GM10266 (cell line): ENCODE data around the gene CD300LD.
"Not testable (repeated sequence)": the region's sequence is repeated elsewhere in the genome, so short reads cannot be mapped to it uniquely, and the experiment has no call there.

Source experiments
- DNase-seq: peaks from one replicate; pipeline ENCODE4 v3.0.0; 2012; ENCODE audit errors: extremely low spot score
- TF ChIP-seq, protein P1 (sequence below): IDR thresholded peaks from 2 replicates; pipeline ENCODE4 v1.5.1; 2012; ENCODE audit warnings: mild to moderate bottlenecking, low read depth; ENCODE audit not compliant: control insufficient read depth, insufficient read depth; ENCODE audit errors: missing control alignments

CD300LD gene

DNA sequence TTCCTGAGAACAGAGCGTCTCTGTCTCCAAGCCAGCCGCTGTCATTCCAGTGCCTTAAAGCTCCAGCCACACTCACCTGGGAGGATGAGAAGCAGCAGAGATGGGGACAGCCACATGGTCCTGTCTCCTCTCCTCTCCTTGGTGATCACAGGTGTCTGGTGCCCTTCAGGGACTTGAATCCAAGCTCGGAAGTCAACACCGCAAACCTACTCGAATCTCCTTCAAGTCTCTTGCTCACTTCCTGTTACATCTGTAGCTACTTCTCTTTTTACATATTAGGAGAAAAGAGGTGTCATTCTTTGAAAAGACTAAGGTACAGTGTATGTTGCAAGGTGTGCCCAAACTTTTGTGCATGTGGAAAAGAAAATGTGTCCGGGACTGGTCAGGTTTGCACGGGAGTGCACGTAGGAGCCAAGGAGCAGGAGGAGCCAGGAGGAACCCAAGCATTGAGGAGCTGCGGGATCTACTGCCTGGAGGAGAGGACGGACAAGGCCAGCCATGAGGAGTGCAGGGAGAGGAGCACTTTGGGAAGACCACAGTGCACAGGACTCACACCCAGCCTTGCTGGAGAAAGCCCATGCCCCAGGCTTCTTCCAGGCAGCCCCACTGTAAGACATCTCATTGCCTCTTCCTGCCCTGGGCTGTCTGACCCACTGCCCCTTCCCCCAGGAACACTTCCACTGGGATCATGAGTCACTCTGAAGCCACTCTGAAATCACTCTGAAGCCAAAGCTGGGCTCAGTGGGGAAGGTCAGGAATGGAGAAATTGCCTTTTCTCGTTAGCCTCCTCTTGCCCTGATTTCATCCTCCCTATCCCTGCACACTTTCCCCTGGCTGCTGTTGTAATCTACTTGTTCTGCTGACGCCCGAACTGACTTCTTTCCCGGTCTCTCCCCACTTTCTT, at the start of gene CD300LD:
Gene CD300LD, minus strand, starts transcription at position 197 of the 904 bp plus-strand sequence. Its CDS starts 81 bp downstream, at position 116.
- DNase-seq = no peak
- TF ChIP-seq, protein P1, sequence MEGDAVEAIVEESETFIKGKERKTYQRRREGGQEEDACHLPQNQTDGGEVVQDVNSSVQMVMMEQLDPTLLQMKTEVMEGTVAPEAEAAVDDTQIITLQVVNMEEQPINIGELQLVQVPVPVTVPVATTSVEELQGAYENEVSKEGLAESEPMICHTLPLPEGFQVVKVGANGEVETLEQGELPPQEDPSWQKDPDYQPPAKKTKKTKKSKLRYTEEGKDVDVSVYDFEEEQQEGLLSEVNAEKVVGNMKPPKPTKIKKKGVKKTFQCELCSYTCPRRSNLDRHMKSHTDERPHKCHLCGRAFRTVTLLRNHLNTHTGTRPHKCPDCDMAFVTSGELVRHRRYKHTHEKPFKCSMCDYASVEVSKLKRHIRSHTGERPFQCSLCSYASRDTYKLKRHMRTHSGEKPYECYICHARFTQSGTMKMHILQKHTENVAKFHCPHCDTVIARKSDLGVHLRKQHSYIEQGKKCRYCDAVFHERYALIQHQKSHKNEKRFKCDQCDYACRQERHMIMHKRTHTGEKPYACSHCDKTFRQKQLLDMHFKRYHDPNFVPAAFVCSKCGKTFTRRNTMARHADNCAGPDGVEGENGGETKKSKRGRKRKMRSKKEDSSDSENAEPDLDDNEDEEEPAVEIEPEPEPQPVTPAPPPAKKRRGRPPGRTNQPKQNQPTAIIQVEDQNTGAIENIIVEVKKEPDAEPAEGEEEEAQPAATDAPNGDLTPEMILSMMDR = no peak

DNA sequence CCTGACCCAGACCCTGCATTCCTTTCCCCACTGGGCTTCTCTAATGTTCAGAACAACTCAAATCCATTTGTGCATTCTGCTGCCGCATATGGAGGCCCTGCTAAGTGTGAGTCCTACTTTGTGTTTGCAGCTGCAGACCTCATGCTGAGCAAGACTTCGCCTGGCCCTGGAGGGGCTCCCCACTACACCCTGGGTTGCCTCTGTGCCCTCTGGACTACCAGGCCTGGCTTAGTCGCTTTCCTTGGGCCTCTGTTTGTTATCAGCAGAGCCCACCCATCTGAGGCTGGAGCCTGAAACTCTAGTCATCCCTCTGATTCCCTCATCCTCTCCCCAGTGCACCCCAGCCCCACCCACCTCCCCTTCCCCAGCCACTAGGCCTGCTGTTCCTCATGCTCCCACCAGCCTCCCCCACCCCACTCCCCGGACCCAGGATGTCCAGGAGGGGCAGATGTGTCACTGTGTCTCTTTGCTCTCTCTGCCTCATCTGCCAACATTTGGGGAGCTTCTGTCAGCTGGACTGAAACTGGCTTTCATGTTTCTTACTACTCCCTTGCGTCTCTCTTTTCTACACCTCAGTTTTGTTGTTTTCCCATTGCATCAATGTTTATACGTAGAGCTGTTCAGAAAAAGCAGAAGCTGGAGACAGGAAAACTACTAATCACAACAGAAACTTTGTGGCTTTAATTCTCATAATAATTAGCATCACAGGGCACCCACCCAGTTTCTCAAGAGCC, 49.3 kb upstream of the CD300LD start:
- TF ChIP-seq, protein P1 = no peak
- no peak for DNase-seq

DNA sequence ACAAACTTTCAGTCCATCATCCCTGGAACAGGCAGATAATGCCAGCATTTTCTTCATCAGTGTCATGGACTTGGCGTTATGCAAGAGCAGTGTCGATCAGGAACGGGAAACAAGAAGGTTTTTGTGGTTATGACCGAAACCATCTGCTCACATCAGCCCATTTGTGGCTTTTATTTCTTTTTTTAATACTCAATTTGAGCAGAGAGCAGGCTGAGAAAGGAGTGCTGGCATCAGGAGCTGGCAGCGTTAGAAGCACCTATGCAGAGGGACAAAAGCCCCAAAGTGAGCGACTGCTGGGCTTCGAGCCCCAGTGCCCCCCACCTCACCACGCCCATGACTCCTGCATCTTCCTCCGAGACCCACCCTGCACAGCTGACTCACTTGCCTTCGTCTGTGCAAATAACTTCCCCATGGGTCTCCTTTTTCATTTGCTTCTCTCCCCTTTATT, 47.6 kb upstream of the CD300LD start:
- TF ChIP-seq, protein P1 = no peak
- no peak for DNase-seq

DNA sequence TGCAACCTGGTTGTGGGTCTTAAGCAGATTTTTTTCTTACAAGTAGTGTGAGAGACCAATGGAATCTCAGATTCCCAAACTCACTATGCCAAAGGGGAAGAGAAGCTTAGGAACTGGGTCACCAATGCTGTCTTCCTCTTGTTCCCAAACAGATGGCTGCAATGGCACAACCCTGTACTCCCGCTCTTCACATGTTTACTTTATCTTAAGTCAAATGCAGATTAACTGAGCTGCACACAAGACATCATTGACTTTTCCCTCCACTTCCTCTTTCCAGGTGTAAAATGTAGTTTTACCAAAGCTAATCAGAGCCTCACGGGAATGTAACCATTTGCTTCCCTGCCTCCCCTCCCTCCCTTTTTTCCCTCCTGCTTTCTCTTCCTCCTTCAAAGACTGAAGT, 45.8 kb upstream of the CD300LD start:
- TF ChIP-seq, protein P1 = no peak
- DNase-seq = no peak

DNA sequence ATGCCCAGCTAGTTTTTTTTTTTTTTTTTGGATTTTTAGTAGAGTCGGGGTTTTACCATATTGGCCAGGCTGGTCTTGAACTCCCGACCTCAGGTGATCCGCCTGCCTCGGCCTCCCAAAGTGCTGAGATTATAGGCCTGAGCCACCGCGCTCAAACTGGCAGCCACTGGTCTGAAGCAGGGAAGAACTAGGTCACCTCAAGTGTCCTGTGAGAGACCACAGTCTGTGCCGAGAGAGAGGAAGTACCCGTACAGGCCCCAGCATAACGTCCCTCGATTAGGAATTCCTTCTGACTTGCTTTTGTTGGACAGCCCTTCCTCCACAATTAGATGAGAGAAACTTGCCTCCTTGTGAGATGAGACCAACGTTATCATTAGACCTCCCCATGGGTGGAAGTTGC, 45.2 kb upstream of the CD300LD start:
- no peak for DNase-seq
- TF ChIP-seq, protein P1 = no peak

DNA sequence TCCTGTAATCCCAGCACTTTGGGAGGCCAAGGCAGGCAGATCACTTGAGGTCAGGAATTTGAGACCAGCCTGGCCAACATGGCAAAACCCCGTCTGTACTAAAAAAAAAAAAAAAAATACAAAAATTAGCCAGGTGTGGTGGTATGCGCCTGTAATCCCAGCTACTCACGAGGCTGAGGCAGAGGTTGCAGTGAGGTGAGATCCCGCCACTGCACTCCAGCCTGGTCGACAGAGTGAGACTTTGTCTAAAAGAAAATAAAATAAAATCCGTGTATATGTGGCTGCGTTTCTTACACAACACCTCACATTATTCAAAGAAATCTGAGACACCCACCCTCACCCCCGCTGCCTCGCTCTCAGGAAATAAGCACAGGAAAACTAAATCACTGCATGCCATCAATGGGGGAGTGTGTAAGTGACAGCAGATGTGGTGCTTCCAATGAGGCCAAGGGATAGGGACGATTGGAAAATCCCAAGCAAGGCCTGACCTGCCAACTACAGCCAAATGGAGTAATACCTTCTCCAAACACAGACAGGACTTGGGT, 44.5 kb upstream of the CD300LD start:
- DNase-seq = not testable (repeated sequence)

DNA sequence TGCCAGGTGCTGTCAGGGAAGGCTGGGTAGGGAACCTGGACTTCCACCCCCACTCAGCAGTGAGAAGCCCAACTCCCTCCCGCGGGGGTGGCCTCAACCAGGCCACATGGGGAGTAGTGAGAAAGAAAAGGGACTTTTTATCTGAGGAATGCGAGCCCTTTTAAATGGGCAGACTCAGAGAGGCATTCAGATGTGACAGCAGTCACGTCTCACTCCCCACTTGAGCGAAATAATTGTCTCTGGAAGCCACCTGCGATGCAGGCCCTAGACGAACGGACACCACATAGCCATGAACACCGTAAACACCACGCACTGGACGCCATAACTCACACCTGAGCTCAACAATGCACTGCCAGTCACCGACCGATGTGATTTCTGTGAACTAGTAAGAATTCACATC, 43.3 kb upstream of the CD300LD start:
- TF ChIP-seq, protein P1 = no peak
- DNase-seq = no peak
